ENCODE data around the gene SEMA3E. TPM values are rescaled to one million over a fixed set of nuclear protein-coding genes. Genes with fewer than 3 reads are reported as not detected.
"Not testable (repeated sequence)": the region's sequence is repeated elsewhere in the genome, so short reads cannot be mapped to it uniquely, and the experiment has no call there.

SEMA3E gene
- total RNA-seq, 1 experiment from 2014 or later = 3.6 TPM

DNA sequence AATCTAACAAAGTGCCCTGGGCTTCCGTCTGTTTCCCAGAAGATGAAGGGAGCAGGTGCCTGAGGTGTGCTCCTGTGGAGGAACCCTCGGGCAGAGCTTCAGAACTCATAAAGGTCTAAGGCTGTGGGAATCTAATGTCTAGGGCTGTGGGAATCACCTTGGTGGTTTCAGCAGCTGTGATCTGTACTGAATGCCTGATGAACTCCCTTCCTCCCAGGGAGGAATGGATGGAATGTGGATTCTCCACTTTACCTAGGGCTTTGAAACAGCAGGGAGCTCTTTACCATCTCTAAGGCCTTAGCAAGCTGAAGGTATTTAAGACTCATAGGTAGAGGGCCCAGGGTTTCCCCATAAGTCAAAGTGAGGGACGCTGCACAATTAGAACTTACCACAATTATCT lies 36.0 kb upstream of the SEMA3E start:
- Histone ChIP-seq H3K27ac (ENCODE audit: low read length) (peak overlapping the region; percentile 39; the same call in 1 of the 2 replicates), H3K4me2 (ENCODE audit: low read length) (no peak overlapping the region), H3K79me2 (ENCODE audit: low read length) (no peaks in the 10 kb centered on the region), H3K4me1 (ENCODE audit: insufficient read depth, low read length) (peaks cover 4% of the 10 kb centered on the region; the same call in 1 of the 2 replicates), H3K27me3 (ENCODE audit: low read length) (0 out of 2 replicates have a peak, but pooled peaks cover 3% of the 10 kb centered on the region), H4K20me1 (ENCODE audit: low read length) (no peaks in the 10 kb centered on the region), H3K9me3 (ENCODE audit: low read length) (no peaks in the 10 kb centered on the region), H2AFZ (ENCODE audit: low read length) (no peak overlapping the region), H3K4me3 (ENCODE audit: low read length) (no peak overlapping the region), H3K36me3 (ENCODE audit: low read depth, low read length) (no peaks in the 10 kb centered on the region), H3K9me2 (replicated peaks; ENCODE audit: low read length) (no peaks in the 10 kb centered on the region), H3K9ac (ENCODE audit: low read length) (no peak overlapping the region), H3F3A (ENCODE audit: low read length, unreplicated experiment) (no peaks in the 10 kb centered on the region)
- ATAC-seq (peak; percentile 55; the same call in 1 of the 2 replicates), DNase-seq (peak; percentile 62)
- POLR2A ChIA-PET (ENCODE audit: unreplicated experiment) = no interaction called here
- CTCF ChIA-PET = no interaction called here
- TF ChIP-seq EZH2phosphoT487 (IDR thresholded peaks at IDR 0.05; ENCODE audit: borderline replicate concordance, low read length) = no peak
- TF ChIP-seq, protein P1, sequence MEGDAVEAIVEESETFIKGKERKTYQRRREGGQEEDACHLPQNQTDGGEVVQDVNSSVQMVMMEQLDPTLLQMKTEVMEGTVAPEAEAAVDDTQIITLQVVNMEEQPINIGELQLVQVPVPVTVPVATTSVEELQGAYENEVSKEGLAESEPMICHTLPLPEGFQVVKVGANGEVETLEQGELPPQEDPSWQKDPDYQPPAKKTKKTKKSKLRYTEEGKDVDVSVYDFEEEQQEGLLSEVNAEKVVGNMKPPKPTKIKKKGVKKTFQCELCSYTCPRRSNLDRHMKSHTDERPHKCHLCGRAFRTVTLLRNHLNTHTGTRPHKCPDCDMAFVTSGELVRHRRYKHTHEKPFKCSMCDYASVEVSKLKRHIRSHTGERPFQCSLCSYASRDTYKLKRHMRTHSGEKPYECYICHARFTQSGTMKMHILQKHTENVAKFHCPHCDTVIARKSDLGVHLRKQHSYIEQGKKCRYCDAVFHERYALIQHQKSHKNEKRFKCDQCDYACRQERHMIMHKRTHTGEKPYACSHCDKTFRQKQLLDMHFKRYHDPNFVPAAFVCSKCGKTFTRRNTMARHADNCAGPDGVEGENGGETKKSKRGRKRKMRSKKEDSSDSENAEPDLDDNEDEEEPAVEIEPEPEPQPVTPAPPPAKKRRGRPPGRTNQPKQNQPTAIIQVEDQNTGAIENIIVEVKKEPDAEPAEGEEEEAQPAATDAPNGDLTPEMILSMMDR (conservative IDR thresholded peaks at IDR 0.05; ENCODE audit: low read depth, low read length) = no peak
- TF ChIP-seq EZH2 (IDR thresholded peaks at IDR 0.05; ENCODE audit: low read length, unreplicated experiment) = no peak
- intact Hi-C loops (cut with micrococcal nuclease) = no loop called here
- BruUV-seq (replicated peaks) = no TSS peak

DNA sequence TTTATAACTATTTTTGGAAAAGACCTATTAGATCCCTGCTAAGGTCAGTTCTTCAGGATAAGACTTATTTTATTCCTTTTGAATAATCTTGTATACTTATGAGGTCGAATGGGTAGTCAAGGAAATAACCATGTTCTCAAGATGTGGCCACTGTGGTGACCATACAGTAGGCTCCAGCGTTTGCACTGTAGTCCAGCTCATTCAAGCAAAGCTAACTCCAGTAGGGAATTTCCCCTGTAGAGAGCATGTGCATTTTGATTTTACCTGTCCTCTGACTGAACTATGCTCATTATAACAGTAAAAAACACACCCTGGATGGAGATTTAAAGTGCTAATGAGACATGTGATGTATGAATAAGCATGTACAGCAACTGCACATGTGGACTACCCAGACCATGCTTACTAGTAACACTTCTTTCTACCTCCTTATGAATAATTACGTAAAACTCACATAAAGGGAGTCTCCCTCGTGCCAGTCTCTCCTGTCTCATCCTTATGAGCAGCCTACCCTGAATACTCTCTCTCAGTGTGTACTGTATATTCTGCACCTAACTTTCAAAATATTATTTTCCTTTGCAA lies 32.4 kb upstream of the SEMA3E start:
- ChIA-PET POLR2A (ENCODE audit: unreplicated experiment) (no interaction called here), CTCF (no interaction called here)
- no peaks in the 10 kb centered on the region for H3F3A ChIP-seq (ENCODE audit: low read length, unreplicated experiment)
- intact Hi-C loops (cut with micrococcal nuclease) = no loop called here
- no peak overlapping the region for H3K27ac ChIP-seq (ENCODE audit: low read length)
- DNase-seq (no peak), ATAC-seq (no peak)
- H3K4me1 ChIP-seq (ENCODE audit: insufficient read depth, low read length) = peaks cover 20% of the 10 kb centered on the region
- H3K4me3 ChIP-seq (ENCODE audit: low read length) = no peak overlapping the region
- H3K36me3 ChIP-seq (ENCODE audit: low read depth, low read length) = no peaks in the 10 kb centered on the region
- no peaks in the 10 kb centered on the region for H4K20me1 ChIP-seq (ENCODE audit: low read length)
- no peak overlapping the region for H2AFZ ChIP-seq (ENCODE audit: low read length)
- no peak overlapping the region for H3K9ac ChIP-seq (ENCODE audit: low read length)
- no peak overlapping the region for H3K4me2 ChIP-seq (ENCODE audit: low read length)
- BruUV-seq (replicated peaks) = no TSS peak
- TF ChIP-seq, protein P1 (conservative IDR thresholded peaks at IDR 0.05; ENCODE audit: low read depth, low read length) = no peak
- TF ChIP-seq EZH2 (IDR thresholded peaks at IDR 0.05; ENCODE audit: low read length, unreplicated experiment) (no peak), EZH2phosphoT487 (IDR thresholded peaks at IDR 0.05; ENCODE audit: borderline replicate concordance, low read length) (no peak)
- H3K9me2 ChIP-seq (replicated peaks; ENCODE audit: low read length) = no peaks in the 10 kb centered on the region
- no peaks in the 10 kb centered on the region for H3K9me3 ChIP-seq (ENCODE audit: low read length)
- H3K27me3 ChIP-seq (ENCODE audit: low read length) = no peaks in the 10 kb centered on the region
- no peaks in the 10 kb centered on the region for H3K79me2 ChIP-seq (ENCODE audit: low read length)

DNA sequence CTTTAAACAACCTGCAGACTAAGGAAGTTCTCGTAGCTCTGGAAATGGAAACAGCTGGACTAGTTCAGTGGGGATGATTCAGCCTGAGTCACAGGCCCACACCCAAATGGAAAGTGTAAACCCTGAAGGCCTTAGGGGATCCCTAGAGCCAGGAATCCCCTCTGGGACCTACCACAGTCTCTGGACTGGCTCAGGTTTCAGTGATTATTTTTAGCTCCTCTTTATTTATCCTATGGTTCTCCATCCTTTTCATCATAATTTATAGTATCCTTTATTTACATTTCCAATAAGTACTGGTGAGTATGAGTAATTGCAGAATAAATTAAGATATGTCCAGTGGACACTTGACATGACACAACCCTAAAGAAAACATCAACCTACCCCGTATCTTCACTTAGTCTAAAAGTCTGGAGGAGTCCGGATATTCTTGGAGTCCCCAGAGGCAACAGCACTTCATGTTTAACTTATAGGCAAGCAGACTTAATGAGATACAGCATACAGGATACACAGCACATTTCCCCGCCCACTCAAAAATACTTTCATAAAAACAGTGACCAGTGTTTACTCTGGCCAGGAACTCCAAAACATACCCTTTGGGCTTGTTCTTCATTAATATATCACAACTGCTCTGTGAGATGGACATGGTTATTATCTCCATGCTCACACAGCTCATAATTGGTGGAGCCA lies 28.4 kb upstream of the SEMA3E start:
- ATAC-seq (peak; percentile 97), DNase-seq (peak; percentile 98)
- intact Hi-C loops (cut with micrococcal nuclease) = loop anchor here (1.0 to 5.0 kb wide), 4 partner anchors 115 to 1346 kb away; no protein-coding TSS in a partner anchor
- BruUV-seq (replicated peaks) = no TSS peak
- no peaks in the 10 kb centered on the region for H4K20me1 ChIP-seq (ENCODE audit: low read length)
- H3K9ac ChIP-seq (ENCODE audit: low read length) = no peak overlapping the region
- no peaks in the 10 kb centered on the region for H3K9me3 ChIP-seq (ENCODE audit: low read length)
- H3K27ac ChIP-seq (ENCODE audit: low read length) = peak overlapping the region; percentile 71
- ChIA-PET POLR2A (ENCODE audit: unreplicated experiment) (interaction anchor here (0.6 kb wide), 1 partner anchor 919 kb away, joined by 3 read pairs; no protein-coding TSS in a partner anchor), CTCF (interaction anchor here (0.6 kb wide), 1 partner anchor 271 kb away, joined by 4 read pairs; no protein-coding TSS in a partner anchor)
- no peaks in the 10 kb centered on the region for H3K36me3 ChIP-seq (ENCODE audit: low read depth, low read length)
- no peaks in the 10 kb centered on the region for H3F3A ChIP-seq (ENCODE audit: low read length, unreplicated experiment)
- H3K9me2 ChIP-seq (replicated peaks; ENCODE audit: low read length) = no peaks in the 10 kb centered on the region
- peaks cover 16% of the 10 kb centered on the region for H3K4me1 ChIP-seq (ENCODE audit: insufficient read depth, low read length)
- H2AFZ ChIP-seq (ENCODE audit: low read length) = no peak overlapping the region
- peak overlapping the region; percentile 69 for H3K4me2 ChIP-seq (ENCODE audit: low read length)
- H3K79me2 ChIP-seq (ENCODE audit: low read length) = no peaks in the 10 kb centered on the region
- H3K27me3 ChIP-seq (ENCODE audit: low read length) = no peaks in the 10 kb centered on the region
- TF ChIP-seq, protein P1 (conservative IDR thresholded peaks at IDR 0.05; ENCODE audit: low read depth, low read length) = no peak
- TF ChIP-seq EZH2phosphoT487 (IDR thresholded peaks at IDR 0.05; ENCODE audit: borderline replicate concordance, low read length) = no peak
- no peak for TF ChIP-seq EZH2 (IDR thresholded peaks at IDR 0.05; ENCODE audit: low read length, unreplicated experiment)
- peak overlapping the region; percentile 22; the same call in 1 of the 2 replicates for H3K4me3 ChIP-seq (ENCODE audit: low read length)

DNA sequence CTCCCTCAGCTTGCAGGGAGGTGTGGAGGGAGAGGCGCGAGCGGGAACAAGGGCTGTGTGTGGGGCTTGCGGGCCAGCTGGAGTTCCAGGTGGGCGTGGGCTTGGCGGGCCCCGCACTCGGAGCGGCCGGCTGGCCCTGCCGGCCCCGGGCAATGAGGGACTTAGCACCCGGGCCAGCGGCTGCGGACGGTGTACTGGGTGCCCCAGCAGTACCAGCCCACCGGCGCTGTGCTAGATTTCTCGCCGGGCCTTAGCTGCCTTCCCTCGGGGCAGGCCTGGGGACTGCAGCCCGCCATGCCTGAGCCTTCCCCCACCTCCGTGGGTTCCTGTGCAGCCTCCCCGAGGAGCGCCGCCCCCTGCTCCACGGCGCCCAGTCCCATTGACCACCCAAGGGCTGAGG lies 24.4 kb upstream of the SEMA3E start:
- H2AFZ ChIP-seq (ENCODE audit: low read length); BruUV-seq (replicated peaks); DNase-seq; H3F3A ChIP-seq (ENCODE audit: low read length, unreplicated experiment); H3K36me3 ChIP-seq (ENCODE audit: low read depth, low read length); ATAC-seq; H3K9me2 ChIP-seq (replicated peaks; ENCODE audit: low read length); H3K9ac ChIP-seq (ENCODE audit: low read length); H3K9me3 ChIP-seq (ENCODE audit: low read length); H3K79me2 ChIP-seq (ENCODE audit: low read length); H3K27ac ChIP-seq (ENCODE audit: low read length); H4K20me1 ChIP-seq (ENCODE audit: low read length); POLR2A ChIA-PET (ENCODE audit: unreplicated experiment); intact Hi-C loops (cut with micrococcal nuclease); H3K4me3 ChIP-seq (ENCODE audit: low read length); H3K4me2 ChIP-seq (ENCODE audit: low read length); H3K27me3 ChIP-seq (ENCODE audit: low read length); CTCF ChIA-PET: not testable (repeated sequence)
- peaks cover 16% of the 10 kb centered on the region for H3K4me1 ChIP-seq (ENCODE audit: insufficient read depth, low read length)

All from PC-3 (cell line).